ENCODE measurements around the gene GIMAP8.
A peak's percentile ranks its signal among the peaks of the same experiment; 100 is the strongest.
"Not testable (repeated sequence)": the region's sequence is repeated elsewhere in the genome, so short reads cannot be mapped to it uniquely, and the experiment has no call there.

GIMAP8 gene

DNA sequence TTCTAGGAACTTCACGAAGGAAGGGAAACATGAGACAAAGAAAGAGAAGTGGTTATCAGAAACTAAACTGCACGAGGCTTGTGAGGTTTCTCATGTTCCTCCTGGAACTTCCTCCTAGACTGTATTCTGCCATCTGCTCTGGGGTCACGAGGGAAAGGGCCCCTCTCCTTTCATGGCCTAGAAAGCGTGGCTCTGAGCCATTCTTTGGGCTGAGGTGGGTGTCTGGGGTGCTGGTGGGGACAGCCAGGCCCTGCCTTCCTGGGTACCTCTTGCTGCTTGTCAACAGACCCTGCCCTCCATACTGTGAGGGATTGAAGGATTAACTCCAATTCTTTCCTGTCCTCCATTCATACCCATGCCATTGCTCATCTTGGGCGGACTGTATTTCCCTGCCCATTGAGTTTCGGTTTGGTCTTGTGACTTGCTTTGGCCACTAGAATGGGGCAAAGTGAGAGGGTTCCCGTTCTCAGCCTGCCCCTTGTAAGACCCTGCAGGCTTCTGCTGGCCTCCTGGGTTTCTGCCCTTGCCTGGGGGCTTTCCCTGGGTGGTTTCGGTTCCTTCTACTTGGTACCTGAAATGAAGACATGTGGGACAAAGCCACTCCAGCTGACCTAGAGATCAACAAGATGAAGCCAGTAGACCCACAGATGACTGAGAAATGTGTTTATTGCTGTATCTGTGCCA is 14.9 kb upstream of the GIMAP8 start:
- DNase-seq (ENCODE audit: low spot score) = no peak

DNA sequence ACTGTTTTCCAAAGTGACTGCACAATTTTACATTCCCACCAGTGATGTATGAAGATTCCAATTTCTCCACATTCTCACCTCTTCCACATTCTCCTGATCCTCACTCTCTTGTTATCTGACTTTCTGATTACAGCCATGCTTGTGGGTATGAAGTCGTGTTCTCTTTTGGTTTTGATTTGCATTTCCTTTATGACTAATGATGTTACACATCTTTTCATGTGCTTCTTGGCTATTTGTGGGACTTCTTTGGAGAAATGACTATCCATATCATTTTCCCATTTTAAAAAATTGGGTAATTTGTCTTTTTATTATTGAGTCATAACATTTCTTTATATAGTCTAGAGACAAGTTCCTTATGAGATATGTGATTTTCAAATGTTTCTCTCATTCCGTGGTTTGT is 10.5 kb upstream of the GIMAP8 start:
- DNase-seq (ENCODE audit: low spot score) = no peak

DNA sequence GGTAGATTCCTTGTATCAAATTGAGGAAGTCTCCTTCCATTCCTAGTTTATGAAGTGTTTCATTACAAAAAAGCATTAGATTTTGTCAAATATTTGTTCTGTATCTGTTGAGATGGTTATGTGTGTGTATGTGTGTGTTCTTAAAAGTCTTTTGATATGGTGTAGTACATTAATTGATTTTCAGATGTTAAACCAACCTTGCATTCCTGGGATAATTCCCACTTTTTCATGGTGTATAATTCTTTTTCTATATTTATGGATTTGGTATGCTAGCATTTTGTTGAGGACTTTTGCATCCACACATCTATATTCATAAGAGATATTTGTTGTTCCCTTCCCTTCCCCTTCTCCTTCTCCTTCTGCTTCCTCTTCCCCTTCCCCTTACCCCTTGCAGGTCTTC is 8.9 kb upstream of the GIMAP8 start:
- DNase-seq (ENCODE audit: low spot score) = no peak

DNA sequence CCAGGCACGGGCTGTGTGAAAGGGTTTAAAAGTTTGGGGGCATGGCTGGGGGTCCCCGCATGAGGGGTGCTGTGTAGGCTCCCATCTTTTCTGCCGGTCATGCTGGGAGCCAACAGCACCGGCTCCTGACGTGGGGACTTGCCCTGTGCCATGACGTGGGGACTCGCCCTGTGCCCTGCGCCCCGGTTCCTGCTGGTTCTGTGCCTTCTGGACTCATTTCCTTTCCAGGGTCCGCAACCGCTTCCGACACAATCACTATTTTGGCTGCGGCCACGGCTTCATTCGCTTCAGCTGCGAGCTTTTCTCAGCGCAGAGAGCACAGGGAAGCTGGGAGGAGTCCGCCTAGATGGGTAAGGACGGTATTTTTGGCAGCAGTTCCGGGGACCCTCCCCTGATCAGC is 7.6 kb upstream of the GIMAP8 start:
- no peak for DNase-seq (ENCODE audit: low spot score)

DNA sequence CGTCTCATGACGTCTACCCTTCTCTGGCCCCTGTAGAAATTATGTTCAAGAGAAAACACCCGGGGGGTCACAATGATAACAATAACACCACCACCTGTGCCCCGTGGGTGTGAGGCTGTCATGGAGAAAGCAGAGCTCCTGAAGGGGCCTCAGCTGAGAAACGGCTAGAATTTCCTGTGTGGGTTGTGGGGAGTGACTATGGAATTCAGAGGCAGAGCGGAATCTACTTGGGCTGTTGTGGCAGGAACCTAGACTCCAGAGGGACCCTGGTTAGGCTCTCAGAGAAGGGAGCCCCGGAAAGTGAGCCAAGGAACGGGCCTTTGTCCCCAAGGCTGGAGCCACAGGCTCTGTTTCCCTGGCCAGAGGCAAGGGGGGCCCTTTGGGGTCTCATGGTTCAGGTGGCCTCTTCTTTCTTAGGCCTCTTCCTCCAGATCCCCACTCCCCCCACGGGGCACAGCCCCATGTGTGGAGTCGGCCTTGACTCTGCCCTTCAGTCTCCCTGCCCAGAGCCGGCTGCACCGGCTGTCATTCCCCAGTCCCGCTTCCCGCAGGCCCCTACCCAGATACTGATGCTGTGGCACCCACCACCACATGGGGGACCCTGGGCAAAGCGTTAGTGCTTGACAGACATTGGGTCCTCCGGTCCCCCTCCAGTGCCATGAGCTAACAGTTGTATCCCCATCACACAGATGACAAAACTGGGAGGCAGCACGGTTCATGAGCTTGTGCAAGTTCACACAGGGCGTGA is 6.5 kb upstream of the GIMAP8 start:
- DNase-seq (ENCODE audit: low spot score) = no peak

DNA sequence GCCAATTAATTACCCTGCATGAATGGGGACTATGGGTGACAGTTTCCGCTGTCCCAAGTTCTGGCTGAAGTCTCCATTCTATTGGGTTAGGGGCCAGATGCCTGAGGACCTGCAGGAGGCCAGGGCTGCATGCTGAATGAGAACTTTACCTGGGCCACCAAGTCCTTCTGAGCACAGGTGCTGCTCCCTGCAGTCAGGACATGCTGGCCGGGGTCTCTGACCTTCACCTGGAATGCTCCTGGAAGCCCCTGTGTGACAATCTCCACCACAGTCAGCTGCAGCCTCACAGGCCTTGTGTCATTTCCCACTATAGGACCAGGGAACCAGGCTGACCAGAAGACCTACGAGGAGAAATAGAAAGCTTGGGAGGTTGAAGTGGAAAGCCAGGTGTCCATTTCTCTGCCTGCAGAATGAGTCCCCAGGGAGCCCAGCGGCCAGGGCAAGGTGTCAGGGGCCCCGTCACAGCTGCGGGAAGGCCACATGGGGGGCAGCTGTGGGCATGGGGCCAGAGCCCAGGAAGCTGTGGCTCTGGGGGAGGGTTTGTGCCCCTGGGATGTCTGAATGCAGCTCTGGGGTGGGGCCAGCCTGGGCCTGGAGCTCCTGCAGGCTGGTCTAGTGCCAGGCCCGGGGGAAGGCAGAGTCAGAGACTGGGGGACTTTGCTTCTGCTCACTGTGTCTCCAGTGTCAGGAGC is 5.6 kb upstream of the GIMAP8 start:
- no peak for DNase-seq (ENCODE audit: low spot score)

DNA sequence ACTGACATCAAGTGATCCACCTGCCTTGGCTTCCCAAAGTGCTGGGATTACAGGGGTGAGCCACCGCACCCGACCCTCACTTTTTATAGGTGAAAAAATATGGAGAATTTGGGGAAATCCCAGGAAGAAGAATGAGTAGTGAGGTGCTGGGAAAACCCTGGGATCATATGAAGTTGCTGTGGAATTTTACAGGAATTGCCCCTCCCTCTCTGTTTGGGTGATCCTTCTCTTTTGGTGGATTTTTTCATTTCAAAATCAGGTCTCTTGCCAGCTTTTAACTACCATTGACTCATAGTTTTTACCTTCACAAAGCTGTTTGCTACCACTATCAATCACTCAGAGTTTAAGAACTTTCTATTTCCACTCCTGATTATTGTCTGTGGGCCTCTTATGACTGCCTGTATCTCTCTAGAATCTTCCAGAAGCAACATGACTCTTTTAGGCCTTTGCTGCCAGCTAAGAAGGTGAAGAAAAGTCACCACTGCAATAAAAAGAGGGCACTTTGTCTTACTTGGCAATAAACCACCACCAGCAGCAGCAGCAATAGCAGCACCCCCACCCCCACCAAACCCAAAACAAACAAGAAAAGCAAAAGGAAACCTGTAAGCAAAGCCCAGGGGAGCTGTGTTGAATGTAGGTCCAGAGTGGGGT is 4.0 kb upstream of the GIMAP8 start:
- no peak for DNase-seq (ENCODE audit: low spot score)

DNA sequence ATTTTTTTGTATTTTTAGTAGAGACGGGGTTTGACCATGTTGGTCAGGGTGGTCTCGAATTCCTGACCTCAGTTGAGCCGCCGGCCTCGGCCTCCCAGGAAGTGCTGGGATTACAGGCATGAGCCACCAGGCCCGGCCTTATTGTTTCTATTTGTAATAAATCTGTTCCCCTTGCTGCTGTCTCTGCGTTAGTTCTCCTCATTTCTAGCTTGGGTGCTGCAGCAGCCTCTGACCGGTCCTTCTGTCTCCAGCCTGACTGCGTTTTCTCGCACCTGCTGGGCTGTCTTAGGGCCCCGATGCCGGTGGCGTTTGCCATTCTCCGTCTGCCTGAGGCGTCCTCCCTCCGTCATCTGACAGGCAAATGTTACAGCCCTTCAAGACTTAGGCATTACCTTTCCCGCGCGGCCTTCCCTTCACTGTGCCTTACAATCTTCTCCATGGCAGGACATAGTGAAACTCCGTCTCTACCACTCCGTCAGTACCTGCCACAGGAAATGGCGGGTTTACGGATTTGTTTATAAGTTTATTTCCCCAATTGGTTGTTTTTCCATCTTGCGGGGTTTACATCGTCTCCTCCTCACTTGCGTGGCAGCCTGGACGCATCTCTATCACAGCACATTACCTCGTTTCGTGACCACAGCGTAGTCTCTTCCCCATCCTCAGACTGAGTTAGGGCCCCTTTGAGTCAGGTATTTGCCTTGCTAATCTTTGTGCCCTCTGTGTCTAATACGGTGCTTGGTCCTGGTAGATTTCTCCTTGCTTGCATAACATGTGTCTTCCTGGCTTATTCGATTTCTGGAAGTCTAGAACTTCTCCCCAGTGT is 2.3 kb upstream of the GIMAP8 start:
- DNase-seq (ENCODE audit: low spot score) = no peak

DNA sequence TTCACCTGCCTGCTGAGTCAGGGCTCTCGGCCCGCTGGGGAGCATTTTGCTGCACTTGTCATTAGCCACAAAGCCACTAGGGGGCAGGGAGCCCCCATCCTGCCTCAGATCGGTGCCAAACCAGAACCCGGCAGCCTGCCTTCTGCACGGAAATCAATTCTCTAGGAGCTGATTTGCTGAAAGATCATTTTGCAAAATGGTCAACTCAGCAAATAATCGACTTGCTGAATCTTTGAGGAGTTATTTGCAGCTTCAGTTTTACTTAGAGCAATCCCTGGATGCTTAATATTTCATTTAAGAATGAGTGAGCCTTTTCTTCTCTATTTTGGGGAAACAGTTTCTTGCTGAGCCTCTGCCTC is 1.7 kb upstream of the GIMAP8 start:
- peak; percentile 53 for DNase-seq (ENCODE audit: low spot score)

DNA sequence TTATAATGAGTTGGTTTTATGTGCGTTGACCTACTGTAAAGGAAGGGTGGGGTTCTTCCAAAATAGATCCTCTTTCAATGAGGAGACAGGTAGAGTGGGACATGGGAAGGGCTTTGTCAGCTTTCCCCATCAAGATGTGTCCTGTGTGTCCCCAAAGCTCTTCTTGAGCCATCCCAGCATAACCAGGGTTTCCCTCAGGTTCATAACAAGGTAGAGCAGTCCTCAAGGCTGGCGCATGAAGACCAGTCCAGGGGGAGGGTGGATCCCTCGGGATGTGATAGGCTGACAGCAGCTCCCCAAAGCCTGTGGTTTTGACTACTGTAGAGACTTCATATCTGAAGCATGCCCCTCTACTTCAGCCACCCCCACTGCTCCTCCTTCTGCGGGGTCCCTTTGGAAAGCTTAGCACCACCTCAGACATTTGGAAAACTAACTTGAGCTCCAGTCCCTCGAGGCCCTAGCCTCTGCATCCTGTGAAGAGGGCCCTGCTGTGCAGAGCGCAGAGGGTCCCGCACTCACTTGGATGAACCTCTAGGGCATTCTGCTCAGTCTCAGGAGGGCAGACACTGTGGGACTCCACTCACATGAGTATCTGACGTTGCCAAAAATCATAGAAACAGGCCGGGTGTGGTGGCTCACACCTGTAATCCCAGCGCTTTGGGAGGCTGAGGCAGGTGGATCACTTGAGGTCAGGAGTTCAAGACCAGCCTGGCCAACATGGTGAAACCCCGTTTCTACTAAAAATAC is 1.1 kb upstream of the GIMAP8 start:
- no peak for DNase-seq (ENCODE audit: low spot score)

DNA sequence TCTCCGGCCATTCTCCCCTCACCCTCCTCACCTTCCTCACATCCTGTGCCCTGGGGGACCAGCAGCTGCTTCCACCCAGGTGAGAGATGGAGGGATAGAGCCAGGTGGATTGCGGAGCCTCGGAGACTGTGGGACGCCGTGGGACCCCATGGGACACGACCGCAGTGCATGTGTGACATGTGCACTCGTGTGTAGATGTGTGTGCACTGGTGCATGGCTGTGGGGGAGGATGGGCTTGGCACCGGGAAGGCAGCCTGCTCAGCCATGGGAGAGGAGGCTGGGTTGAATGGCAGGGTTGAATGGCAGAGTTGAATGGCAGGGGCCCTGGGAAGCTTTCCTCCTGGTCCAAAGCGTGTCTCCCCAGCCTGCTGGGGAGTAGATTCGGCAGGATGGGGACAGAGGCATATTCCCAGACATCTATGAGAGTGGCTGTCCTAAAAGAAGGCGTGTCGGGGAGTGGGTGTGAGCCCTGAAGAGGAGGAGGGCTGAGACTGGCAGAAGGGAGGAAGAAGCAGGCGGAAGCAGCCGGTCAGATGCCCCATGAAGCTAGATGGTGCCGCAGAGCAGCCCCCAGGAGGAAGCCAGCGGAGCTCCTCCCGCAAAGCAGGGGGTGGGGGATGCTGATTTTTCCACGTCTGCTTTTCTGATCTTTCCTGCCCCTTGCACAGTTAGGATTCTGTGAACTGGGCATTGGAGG is 815 bp downstream of the GIMAP8 start:
- DNase-seq (ENCODE audit: low spot score) = no peak

DNA sequence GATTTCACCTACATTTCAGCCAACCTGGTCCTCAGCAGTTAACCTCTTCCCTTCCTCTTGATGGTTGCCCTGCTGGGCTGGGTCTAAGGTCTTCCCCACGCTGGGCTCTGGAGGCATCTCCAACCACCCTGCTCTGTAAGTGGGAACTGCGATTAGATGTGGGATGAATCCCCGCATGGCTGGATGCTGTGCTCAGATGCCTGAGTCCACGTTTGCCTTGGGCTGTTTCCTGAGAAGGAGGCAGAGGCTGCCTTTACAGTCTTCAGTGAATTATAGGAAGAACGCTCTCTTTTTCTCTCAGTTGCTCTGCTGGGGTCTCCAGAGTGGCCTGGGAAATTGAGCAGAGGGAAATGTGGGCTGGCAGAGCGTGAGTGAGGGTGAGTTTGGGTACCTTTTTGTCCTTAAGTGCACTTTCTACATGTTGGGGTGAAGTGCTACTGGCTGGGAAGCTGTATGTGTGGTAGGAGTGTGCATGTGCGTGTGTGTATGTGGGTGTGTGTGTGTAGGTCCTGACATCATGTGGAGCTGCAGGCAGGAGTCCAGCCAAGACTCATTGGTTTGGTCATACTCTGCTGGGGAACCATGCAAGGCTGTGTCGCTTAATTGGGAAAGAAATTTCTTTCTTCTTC is 1.5 kb downstream of the GIMAP8 start:
- DNase-seq (ENCODE audit: low spot score) = no peak

DNA sequence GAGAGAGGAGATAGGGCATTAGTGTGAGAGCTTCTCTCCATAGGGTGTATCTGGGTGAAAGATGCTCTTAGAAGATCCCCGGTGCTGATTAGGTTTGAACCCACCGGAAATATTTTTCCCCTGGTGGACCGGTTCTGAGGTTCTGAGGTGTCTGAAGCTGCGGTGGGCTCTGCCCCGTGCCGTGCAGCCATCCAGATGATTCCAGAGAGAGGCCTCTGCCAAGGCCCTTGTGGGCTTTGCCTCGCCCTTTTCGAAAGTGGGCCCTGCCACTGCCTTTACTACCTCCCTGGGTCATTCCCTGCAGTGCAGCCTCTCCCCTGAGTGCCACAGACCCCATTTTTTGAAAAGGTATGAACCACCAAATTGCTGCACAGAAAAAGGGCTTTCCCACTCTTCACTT is 2.8 kb downstream of the GIMAP8 start:
- no peak for DNase-seq (ENCODE audit: low spot score)

DNA sequence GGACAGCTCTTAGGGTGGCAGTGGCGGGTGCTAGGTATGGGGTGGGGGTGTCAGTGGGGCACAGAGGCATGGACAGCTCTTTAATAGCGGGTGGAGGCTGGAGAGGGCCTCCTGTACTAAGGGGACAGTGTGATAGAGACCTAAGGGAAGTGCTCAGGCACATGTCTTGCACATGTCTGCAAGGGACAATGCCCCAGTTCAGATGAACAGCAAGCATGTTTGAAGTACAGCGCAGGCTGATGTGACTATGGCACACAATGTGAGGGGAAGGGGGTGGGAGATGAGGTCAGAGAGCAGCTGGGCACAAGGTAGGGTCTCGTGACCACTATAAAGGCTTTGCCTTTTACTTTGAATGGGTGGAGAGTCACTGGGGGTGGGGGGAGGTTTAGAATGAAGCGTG is 3.5 kb downstream of the GIMAP8 start:
- DNase-seq (ENCODE audit: low spot score) = no peak

DNA sequence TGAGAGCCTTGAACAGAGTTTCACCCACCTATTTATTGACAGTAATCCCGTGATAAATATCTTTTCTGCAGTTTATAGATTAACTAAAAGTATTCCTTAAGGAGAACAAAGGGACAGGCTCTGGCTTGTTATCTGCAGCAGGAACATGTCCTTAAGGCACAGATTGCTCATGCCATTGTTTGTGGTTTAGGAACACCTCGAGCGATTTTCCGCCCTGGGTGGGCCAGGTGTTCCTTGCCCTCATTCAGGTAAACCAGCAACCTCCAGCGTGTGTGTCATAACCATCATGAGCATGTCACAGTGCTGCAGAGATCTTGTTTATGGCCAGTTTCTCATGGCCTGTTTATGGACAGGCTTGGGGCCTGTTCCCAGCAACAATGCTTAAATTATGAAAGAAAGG is 6.6 kb downstream of the GIMAP8 start:
- DNase-seq (ENCODE audit: low spot score) = not testable (repeated sequence)

DNA sequence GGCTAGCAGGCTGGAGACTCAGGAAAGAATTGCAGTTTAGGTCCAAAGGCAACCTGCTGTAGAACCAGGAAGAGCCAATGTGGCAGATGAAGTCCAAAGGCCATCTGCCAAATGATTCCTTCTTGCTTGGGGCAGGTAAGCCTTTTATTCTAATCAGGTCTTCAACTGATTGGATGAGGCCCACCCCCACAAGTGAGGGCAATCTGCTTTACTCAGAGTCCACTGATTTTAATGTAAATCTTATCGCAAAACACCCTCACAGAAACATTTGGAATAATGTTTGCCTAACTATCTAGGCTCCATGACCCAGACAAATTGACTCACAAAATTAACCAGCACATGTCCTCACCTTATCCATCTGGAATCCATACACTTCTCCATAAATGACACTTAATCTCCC is 7.8 kb downstream of the GIMAP8 start:
- DNase-seq (ENCODE audit: low spot score) = no peak

DNA sequence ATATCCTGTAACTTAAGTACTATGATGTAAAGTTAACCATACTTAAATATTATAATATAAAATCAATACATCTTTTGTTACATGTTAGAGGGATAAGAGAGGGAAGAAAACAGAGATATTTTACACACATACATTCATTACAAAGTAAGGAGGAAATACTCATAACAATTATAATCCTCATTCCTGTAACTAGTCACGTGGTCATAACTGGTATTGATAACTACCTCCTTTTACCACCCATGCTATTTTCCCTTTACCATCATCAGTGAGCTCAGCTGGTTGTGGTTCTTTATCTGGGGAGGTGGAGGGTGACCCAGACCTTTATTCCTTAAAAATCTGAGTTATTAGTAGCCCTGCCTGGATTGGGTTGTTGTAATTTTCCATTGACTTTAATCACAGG is 8.3 kb downstream of the GIMAP8 start:
- DNase-seq (ENCODE audit: low spot score) = no peak

DNA sequence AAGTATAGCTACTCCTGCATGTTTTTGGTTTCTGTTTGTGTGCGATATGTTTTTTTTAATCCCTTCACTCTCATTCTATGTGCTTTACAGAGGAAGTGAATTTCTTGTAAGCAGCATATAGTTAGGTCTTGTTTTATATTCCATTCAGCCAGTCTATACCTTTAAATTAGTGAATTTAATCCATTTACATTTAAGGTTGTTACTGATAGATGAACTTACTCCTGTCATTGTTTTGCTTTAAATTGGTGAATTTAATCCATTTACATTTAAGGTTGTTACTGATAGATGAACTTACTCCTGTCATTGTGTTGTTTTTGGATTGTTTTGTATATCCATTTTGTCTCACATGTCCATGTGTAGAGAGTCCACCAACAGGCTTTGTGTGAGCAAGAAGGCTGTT is 11.1 kb downstream of the GIMAP8 start:
- DNase-seq (ENCODE audit: low spot score) = no peak

DNA sequence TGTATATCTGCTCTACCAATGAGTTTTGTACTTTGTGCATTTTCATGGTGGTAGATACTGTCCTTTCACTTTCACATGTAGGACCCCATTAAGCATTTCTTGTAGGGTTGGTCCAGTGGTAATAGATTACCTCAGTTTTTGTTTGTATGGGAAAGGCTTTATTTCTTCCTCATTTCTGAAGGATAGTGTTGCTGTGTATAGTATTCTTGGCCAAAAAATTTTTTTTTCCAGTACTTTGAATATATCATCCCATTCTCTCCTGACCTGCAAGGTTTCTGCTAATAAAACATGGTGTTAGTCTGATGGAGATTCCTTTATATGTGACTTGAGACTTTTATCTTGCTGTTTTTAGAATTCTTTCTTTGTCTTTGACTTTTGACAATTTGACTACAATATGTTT is 12.0 kb downstream of the GIMAP8 start:
- DNase-seq (ENCODE audit: low spot score) = no peak

DNA sequence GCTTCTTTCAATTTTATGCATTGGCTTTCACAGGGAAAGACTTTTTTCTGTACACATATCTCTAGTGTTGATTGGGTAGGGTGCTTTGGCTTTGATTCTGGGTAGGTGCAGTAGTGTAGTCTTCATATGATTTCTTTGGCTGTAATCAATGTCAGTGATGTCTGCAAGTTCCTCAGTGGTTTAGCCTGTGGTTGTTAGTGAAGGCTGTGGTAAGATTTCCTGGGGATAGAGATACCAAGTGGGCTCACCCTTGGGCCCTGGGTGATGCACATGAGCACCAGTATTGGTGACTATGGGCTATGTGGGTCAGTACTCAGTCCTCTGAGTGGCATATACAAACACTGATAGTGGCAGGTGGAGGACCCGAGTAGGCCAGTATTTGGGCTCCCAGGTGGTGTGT is 13.0 kb downstream of the GIMAP8 start:
- no peak for DNase-seq (ENCODE audit: low spot score)
